Measurements from ENCODE around the gene RNASET2. TPM values are rescaled to one million over a fixed set of nuclear protein-coding genes. Genes with fewer than 3 reads are reported as not detected.
A peak's percentile ranks its signal among the peaks of the same experiment; 100 is the strongest.

The RNASET2 gene
- polyA plus RNA-seq, 2 of the 4 experiments (the other 2 are of a cell fraction): 9.3 to 11.2 TPM

- FAIRE-seq: no peak
- 89% methylated on average over 2 of the region's 2 CpGs for WGBS (ENCODE audit: missing lambda C conversion rate)
- ChIA-PET CTCF (no interaction called here), POLR2A (no interaction called here)
- H3K9me3 ChIP-seq: no peaks in the 10 kb centered on the region
- no peak for TF ChIP-seq MAZ (IDR thresholded peaks at IDR 0.05; ENCODE audit: borderline replicate concordance, low read depth, low read length)
- TF ChIP-seq MAFK (IDR thresholded peaks at IDR 0.05; ENCODE audit: partially characterized antibody): peak; percentile 79
- no peak for TF ChIP-seq ESRRA (IDR thresholded peaks at IDR 0.05; ENCODE audit: borderline replicate concordance, low read length)
- no peak overlapping the region for H3K27ac ChIP-seq
- ATAC-seq: no peak
- peak overlapping the region; percentile 98; the same call in 1 of the 3 replicates for H3K4me3 ChIP-seq
- peaks cover 15% of the 10 kb centered on the region for H3K4me1 ChIP-seq
- no peak for DNase-seq (ENCODE audit: low read depth in 1 of 2, low spot score in 1 of 2)
- peak overlapping the region; percentile 75 for H3K4me2 ChIP-seq
These were observed 44.4 kb upstream of the RNASET2 start for GRCh38 chr6:167000759-167001158.

- TF ChIP-seq BCL3 (IDR thresholded peaks at IDR 0.05) (no peak), CTCF (IDR thresholded peaks at IDR 0.05) (no peak), KDM5A (IDR thresholded peaks at IDR 0.05) (no peak), TP53 (CRISPR knock-in tag; IDR thresholded peaks at IDR 0.05) (no peak), E2F6 (IDR thresholded peaks at IDR 0.05; ENCODE audit: borderline replicate concordance, low read depth) (no peak), FOSL2 (IDR thresholded peaks at IDR 0.05) (no peak), FOSL2 (CRISPR knock-in tag; IDR thresholded peaks at IDR 0.05) (no peak), ESRRA (IDR thresholded peaks at IDR 0.05; ENCODE audit: borderline replicate concordance, low read length) (no peak), MAZ (IDR thresholded peaks at IDR 0.05; ENCODE audit: borderline replicate concordance, low read depth, low read length) (no peak), RCOR1 (IDR thresholded peaks at IDR 0.05; ENCODE audit: low read depth, low read length) (no peak), NFE2L2 (conservative IDR thresholded peaks at IDR 0.05; ENCODE audit: low read length) (no peak)
- H3K4me1 ChIP-seq: peaks cover 15% of the 10 kb centered on the region
- no peaks in the 10 kb centered on the region for H3K9me3 ChIP-seq
- peak overlapping the region; percentile 97 to 99 for H3K27ac ChIP-seq
- ChIA-PET CTCF (interaction anchor here (1.0 to 2.0 kb wide), 5 partner anchors 10 to 225 kb away, joined by 3 to 8 read pairs (median 5); no protein-coding TSS in a partner anchor), POLR2A (no interaction called here)
- DNase-seq (ENCODE audit: low read depth in 1 of 2, low spot score in 1 of 2) (peak in 1 of 2 experiments; percentile 3), ATAC-seq (no peak), FAIRE-seq (no peak)
- H3K4me3 ChIP-seq: peak overlapping the region; percentile 98
- peak overlapping the region; percentile 75 for H3K4me2 ChIP-seq
- WGBS (ENCODE audit: missing lambda C conversion rate): 3% methylated on average over 5 of the region's 10 CpGs
These were observed 43.5 kb upstream of the RNASET2 start for GRCh38 chr6:166999884-167000253.

GRCh38 chr6:166999145-166999883, 43.0 kb upstream of the RNASET2 start, which contains the start of gene CEP43:
TSS of gene CEP43 (plus strand) at chr6:166999397. CDS start at chr6:166999413, 16 bp downstream.
- no peak for FAIRE-seq
- POLR2A ChIA-PET: interaction anchor here (0.6 kb wide), 1 partner anchor 10 kb away, joined by 3 read pairs; no protein-coding TSS in a partner anchor
- CTCF ChIA-PET: interaction anchor here (1.0 to 2.0 kb wide), 5 partner anchors 10 to 224 kb away, joined by 3 to 8 read pairs (median 5); no protein-coding TSS in a partner anchor
- WGBS (ENCODE audit: missing lambda C conversion rate): no CpG with 5 or more reads among the region's 93 CpGs
- Histone ChIP-seq H3K4me2 (peak within 1 kb of the TSS; percentile 80), H3K9me3 (no peaks in the 10 kb centered on the region), H3K27ac (peak within 1 kb of the TSS; percentile 97 to 99), H3K4me3 (peak within 1 kb of the TSS; percentile 98), H3K4me1 (peaks cover 15% of the 10 kb centered on the region)
- peak; percentile 66 to 90 for DNase-seq (ENCODE audit: low read depth in 1 of 2, low spot score in 1 of 2)
- peak; percentile 86 to 92 for ATAC-seq
- TF ChIP-seq HOXB5 (CRISPR knock-in tag; IDR thresholded peaks at IDR 0.05) (no peak), BHLHE40 (IDR thresholded peaks at IDR 0.05; ENCODE audit: low read depth, low read length) (no peak), EHMT2 (IDR thresholded peaks at IDR 0.05; ENCODE audit: low read depth) (no peak), CHD2 (IDR thresholded peaks at IDR 0.05; ENCODE audit: low read length, partially characterized antibody) (no peak), USF2 (IDR thresholded peaks at IDR 0.05) (no peak), HES2 (IDR thresholded peaks at IDR 0.05) (no peak), POLR2A (IDR thresholded peaks at IDR 0.05; ENCODE audit: low read length) (peak; percentile 87), POLR2AphosphoS2 (conservative IDR thresholded peaks at IDR 0.05; ENCODE audit: low read length) (no peak), KDM1A (IDR thresholded peaks at IDR 0.05; ENCODE audit: low read depth) (no peak), CBX8 (IDR thresholded peaks at IDR 0.05) (no peak), JUNB (IDR thresholded peaks at IDR 0.05) (no peak), RNF2 (IDR thresholded peaks at IDR 0.05; ENCODE audit: borderline replicate concordance, low read depth) (no peak), SREBF2 (IDR thresholded peaks at IDR 0.05) (no peak), GATA3 (IDR thresholded peaks at IDR 0.05; ENCODE audit: borderline replicate concordance) (no peak), CBX2 (IDR thresholded peaks at IDR 0.05; ENCODE audit: borderline replicate concordance, low read depth) (no peak), NPAS2 (CRISPR knock-in tag; IDR thresholded peaks at IDR 0.05; ENCODE audit: borderline replicate concordance) (no peak), BCL3 (IDR thresholded peaks at IDR 0.05) (0 out of 3 replicates have a peak, but pooled peaks have one; percentile 28), HEYL (CRISPR knock-in tag; IDR thresholded peaks at IDR 0.05) (no peak)

Measured in A549 (cell line).